Gastrocnemius medialis (tissue), 4 donors: Measurements from ENCODE around the gene DSP.

Experiments used
- CTCF ChIP-seq, 5 experiments: fragments of 450-650 bp in 3 of 5; fragments of 200-600 bp in 2 of 5; sonication (generic) in 2 of 5; IDR thresholded peaks in 4 of 5; conservative IDR thresholded peaks in 1 of 5; 1 replicate in 4 of 5; 2 replicates in 1 of 5; pipeline ENCODE4 v1.5.1; 2016 to 2019; ENCODE audit warnings: antibody characterized with exemption in 5 of 5, mild to moderate bottlenecking in 3 of 5, moderate library complexity in 3 of 5
- POLR2A ChIP-seq, 2 donors: fragments of 450-650 bp; IDR thresholded peaks; one replicate each; pipeline ENCODE4 v1.6.1; 2017; ENCODE audit warnings: antibody characterized with exemption in 2 of 2, mild to moderate bottlenecking in 2 of 2, moderate library complexity in 2 of 2

- TF ChIP-seq CTCF (IDR thresholded peaks at IDR 0.05 in 4 of 5, conservative IDR thresholded peaks at IDR 0.05 in 1 of 5) (no peak), POLR2A (IDR thresholded peaks at IDR 0.05) (no peak)
Measured at GRCh38 chr6:7591770-7592169, 50.3 kb downstream of the DSP start.
